BE2C (cell line): ENCODE measurements around the gene AGAP1.
"Not testable (repeated sequence)": the region's sequence is repeated elsewhere in the genome, so short reads cannot be mapped to it uniquely, and the experiment has no call there.

Source experiments
- DNase-seq: peaks from one replicate; pipeline ENCODE4 v3.0.0-alpha.2; 2020
- H3K27me3 ChIP-seq: fragments of 250-450 bp; sonication (Bioruptor Pico); 2 replicates; pipeline ENCODE4 v1.5.1; 2020; ENCODE audit warnings: mild to moderate bottlenecking
- H3K36me3 ChIP-seq: fragments of 250-450 bp; sonication (Bioruptor Pico); 2 replicates; pipeline ENCODE4 v1.5.1; 2020; ENCODE audit warnings: mild to moderate bottlenecking
- H3K4me1 ChIP-seq: fragments of 250-450 bp; sonication (Bioruptor Pico); 2 replicates; pipeline ENCODE4 v1.5.1; 2020
- H3K4me3 ChIP-seq: 2 replicates; pipeline ENCODE4 v1.5.1; 2011; ENCODE audit warnings: low read depth, low read length
- H3K9me3 ChIP-seq: fragments of 250-450 bp; sonication (Bioruptor Pico); 2 replicates; pipeline ENCODE4 v1.5.1; 2020
- CTCF ChIP-seq: IDR thresholded peaks from 2 replicates; pipeline ENCODE4 v1.5.1; 2012; ENCODE audit warnings: mild to moderate bottlenecking, low read depth, low read length

The AGAP1 gene

GRCh38 chr2:236061497-236061896, 567.7 kb downstream of the AGAP1 start:
- H3K9me3 ChIP-seq, result no peaks in the 10 kb centered on the region
- no peak for TF ChIP-seq CTCF
- no peaks in the 10 kb centered on the region for H3K4me1 ChIP-seq
- H3K36me3 ChIP-seq, result no peaks in the 10 kb centered on the region
- DNase-seq, result no peak
- H3K4me3 ChIP-seq, result no peak overlapping the region
- H3K27me3 ChIP-seq, result no peaks in the 10 kb centered on the region

GRCh38 chr2:236061899-236062298, 568.1 kb downstream of the AGAP1 start:
- no peak for DNase-seq
- H3K27me3 ChIP-seq, result no peaks in the 10 kb centered on the region
- no peaks in the 10 kb centered on the region for H3K4me1 ChIP-seq
- no peaks in the 10 kb centered on the region for H3K36me3 ChIP-seq
- no peaks in the 10 kb centered on the region for H3K9me3 ChIP-seq
- TF ChIP-seq CTCF, result no peak
- H3K4me3 ChIP-seq, result no peak overlapping the region

GRCh38 chr2:236062806-236063205, 569.0 kb downstream of the AGAP1 start:
- not testable (repeated sequence) for H3K36me3 ChIP-seq, H3K4me3 ChIP-seq, DNase-seq, H3K4me1 ChIP-seq, H3K9me3 ChIP-seq, H3K27me3 ChIP-seq

GRCh38 chr2:236063994-236064393, 570.2 kb downstream of the AGAP1 start:
- Histone ChIP-seq H3K4me1 (no peaks in the 10 kb centered on the region), H3K9me3 (no peaks in the 10 kb centered on the region), H3K27me3 (no peaks in the 10 kb centered on the region), H3K4me3 (no peak overlapping the region), H3K36me3 (no peaks in the 10 kb centered on the region)
- TF ChIP-seq CTCF, result no peak
- no peak for DNase-seq

- TF ChIP-seq CTCF, result no peak
These were observed 571.7 kb downstream of the AGAP1 start for GRCh38 chr2:236065314-236066160.

GRCh38 chr2:236070236-236070635, 576.4 kb downstream of the AGAP1 start:
- H3K36me3 ChIP-seq, result no peaks in the 10 kb centered on the region

More at GRCh38 chr2:236065314-236066160, 571.7 kb downstream of the AGAP1 start:
- Histone ChIP-seq H3K4me1 (no peaks in the 10 kb centered on the region), H3K9me3 (no peaks in the 10 kb centered on the region), H3K4me3 (no peak overlapping the region), H3K27me3 (no peaks in the 10 kb centered on the region), H3K36me3 (no peaks in the 10 kb centered on the region)
- no peak for DNase-seq

More at GRCh38 chr2:236070236-236070635, 576.4 kb downstream of the AGAP1 start:
- no peak overlapping the region for H3K4me3 ChIP-seq
- no peak for TF ChIP-seq CTCF
- no peak for DNase-seq
- H3K4me1 ChIP-seq, result no peaks in the 10 kb centered on the region
- no peaks in the 10 kb centered on the region for H3K27me3 ChIP-seq
- no peaks in the 10 kb centered on the region for H3K9me3 ChIP-seq
